Activated naive CD4-positive, alpha-beta T cell treated with anti-CD3 and anti-CD28 coated beads, Interleukin-2, amount 10 ng/mL, durations not matched to agents 7 days and 5 days (primary cell): Measurements from ENCODE around the gene SMAD6.

ENCODE experiments used
- CTCF ChIA-PET: fragments of 350-600 bp; sonication (Branson Sonifier 250); formaldehyde crosslinking; loops from one replicate; lab custom pipeline; 2021; ENCODE audit warnings: antibody characterized with exemption; lab: Charles Lee
- DNase-seq: peaks from one replicate; pipeline ENCODE4 v3.0.0-alpha.2; 2020
- H3K27ac Mint-ChIP-seq: one replicate; pipeline ENCODE4 v1.8.0; 2021; ENCODE audit warnings: mild to moderate bottlenecking, moderate library complexity, mixed read lengths
- H3K27me3 Mint-ChIP-seq: one replicate; pipeline ENCODE4 v1.8.0; 2021; ENCODE audit warnings: mild to moderate bottlenecking, mixed read lengths
- H3K36me3 Mint-ChIP-seq: one replicate; pipeline ENCODE4 v1.8.0; 2021; ENCODE audit warnings: mixed read lengths
- H3K4me1 Mint-ChIP-seq: one replicate; pipeline ENCODE4 v1.8.0; 2021; ENCODE audit warnings: mixed read lengths
- H3K4me3 Mint-ChIP-seq: one replicate; pipeline ENCODE4 v1.8.0; 2021; ENCODE audit warnings: mild to moderate bottlenecking, moderate library complexity, mixed read lengths
- H3K9me3 Mint-ChIP-seq: one replicate; pipeline ENCODE4 v1.8.0; 2021; ENCODE audit warnings: mixed read lengths

Gene SMAD6

GRCh38 chr15:66761726-66762595 is 59.9 kb downstream of the SMAD6 start:
- H3K36me3 Mint-ChIP-seq = no peaks in the 10 kb centered on the region
- peaks cover 78% of the 10 kb centered on the region for H3K27me3 Mint-ChIP-seq
- no peaks in the 10 kb centered on the region for H3K9me3 Mint-ChIP-seq
- H3K4me1 Mint-ChIP-seq = peaks cover 14% of the 10 kb centered on the region
- no peak for DNase-seq
- CTCF ChIA-PET = no interaction called here
- H3K27ac Mint-ChIP-seq = no peak overlapping the region
- no peak overlapping the region for H3K4me3 Mint-ChIP-seq

- Mint-ChIP-seq H3K4me3 (no peak overlapping the region), H3K9me3 (no peaks in the 10 kb centered on the region), H3K27ac (no peak overlapping the region), H3K4me1 (peaks cover 14% of the 10 kb centered on the region), H3K36me3 (no peaks in the 10 kb centered on the region), H3K27me3 (peaks cover 78% of the 10 kb centered on the region)
- CTCF ChIA-PET = no interaction called here
- no peak for DNase-seq
Observed at GRCh38 chr15:66763186-66764071, 61.4 kb downstream of the SMAD6 start.

GRCh38 chr15:66764072-66764786 is 62.2 kb downstream of the SMAD6 start:
- DNase-seq = no peak
- Mint-ChIP-seq H3K9me3 (no peaks in the 10 kb centered on the region), H3K4me1 (peaks cover 14% of the 10 kb centered on the region), H3K27me3 (peaks cover 84% of the 10 kb centered on the region), H3K27ac (no peak overlapping the region), H3K4me3 (no peak overlapping the region), H3K36me3 (no peaks in the 10 kb centered on the region)
- CTCF ChIA-PET = no interaction called here

GRCh38 chr15:66765478-66766281 is 63.6 kb downstream of the SMAD6 start:
- no peaks in the 10 kb centered on the region for H3K36me3 Mint-ChIP-seq
- CTCF ChIA-PET = no interaction called here
- no peak for DNase-seq
- H3K27ac Mint-ChIP-seq = no peak overlapping the region
- no peaks in the 10 kb centered on the region for H3K9me3 Mint-ChIP-seq
- no peak overlapping the region for H3K4me3 Mint-ChIP-seq
- H3K27me3 Mint-ChIP-seq = peaks cover 82% of the 10 kb centered on the region
- peaks cover 14% of the 10 kb centered on the region for H3K4me1 Mint-ChIP-seq

- CTCF ChIA-PET = no interaction called here
- H3K27ac Mint-ChIP-seq = no peak overlapping the region
- H3K27me3 Mint-ChIP-seq = peaks cover 80% of the 10 kb centered on the region
- DNase-seq = no peak
- H3K4me1 Mint-ChIP-seq = peaks cover 8% of the 10 kb centered on the region
- no peaks in the 10 kb centered on the region for H3K9me3 Mint-ChIP-seq
- H3K4me3 Mint-ChIP-seq = no peak overlapping the region
- no peaks in the 10 kb centered on the region for H3K36me3 Mint-ChIP-seq
Observed at GRCh38 chr15:66766282-66767230, 64.5 kb downstream of the SMAD6 start.

- CTCF ChIA-PET = no interaction called here
- H3K4me3 Mint-ChIP-seq = no peak overlapping the region
- H3K4me1 Mint-ChIP-seq = peaks cover 8% of the 10 kb centered on the region
- no peak for DNase-seq
- H3K9me3 Mint-ChIP-seq = no peaks in the 10 kb centered on the region
- no peak overlapping the region for H3K27ac Mint-ChIP-seq
- H3K27me3 Mint-ChIP-seq = peaks cover 73% of the 10 kb centered on the region
- no peaks in the 10 kb centered on the region for H3K36me3 Mint-ChIP-seq
Observed at GRCh38 chr15:66767240-66767659, 65.2 kb downstream of the SMAD6 start.

GRCh38 chr15:66768987-66769386 is 67.0 kb downstream of the SMAD6 start:
- Mint-ChIP-seq H3K27ac (no peak overlapping the region), H3K36me3 (no peaks in the 10 kb centered on the region), H3K4me3 (no peak overlapping the region), H3K9me3 (no peaks in the 10 kb centered on the region), H3K27me3 (peaks cover 56% of the 10 kb centered on the region), H3K4me1 (peaks cover 10% of the 10 kb centered on the region)
- CTCF ChIA-PET = interaction anchor here (0.5 to 1.2 kb wide), 2 partner anchors 150 to 1630 kb away, joined by 3 to 5 read pairs; no protein-coding TSS in a partner anchor
- DNase-seq = no peak

GRCh38 chr15:66770518-66771350 is 68.7 kb downstream of the SMAD6 start:
- Mint-ChIP-seq H3K9me3 (no peaks in the 10 kb centered on the region), H3K27ac (no peak overlapping the region), H3K4me1 (peaks cover 5% of the 10 kb centered on the region), H3K36me3 (no peaks in the 10 kb centered on the region), H3K27me3 (peaks cover 40% of the 10 kb centered on the region), H3K4me3 (no peak overlapping the region)
- DNase-seq = no peak
- CTCF ChIA-PET = interaction anchor here (1.9 to 2.1 kb wide), 2 partner anchors 151 to 165 kb away, joined by 7 read pairs; no protein-coding TSS in a partner anchor

GRCh38 chr15:66771351-66771650 is 69.3 kb downstream of the SMAD6 start:
- H3K27me3 Mint-ChIP-seq = peaks cover 34% of the 10 kb centered on the region
- H3K9me3 Mint-ChIP-seq = no peaks in the 10 kb centered on the region
- peaks cover 2% of the 10 kb centered on the region for H3K4me1 Mint-ChIP-seq
- H3K4me3 Mint-ChIP-seq = no peak overlapping the region
- DNase-seq = no peak
- CTCF ChIA-PET = interaction anchor here (1.9 to 2.1 kb wide), 2 partner anchors 152 to 165 kb away, joined by 7 read pairs; no protein-coding TSS in a partner anchor
- H3K27ac Mint-ChIP-seq = no peak overlapping the region
- H3K36me3 Mint-ChIP-seq = no peaks in the 10 kb centered on the region

- H3K36me3 Mint-ChIP-seq = no peaks in the 10 kb centered on the region
- no peaks in the 10 kb centered on the region for H3K9me3 Mint-ChIP-seq
- H3K27me3 Mint-ChIP-seq = peaks cover 25% of the 10 kb centered on the region
- peaks cover 2% of the 10 kb centered on the region for H3K4me1 Mint-ChIP-seq
- H3K27ac Mint-ChIP-seq = no peak overlapping the region
- DNase-seq = no peak
- no peak overlapping the region for H3K4me3 Mint-ChIP-seq
- CTCF ChIA-PET = interaction anchor here (1.1 to 2.5 kb wide), 9 partner anchors 76 to 169 kb away, joined by 3 to 14 read pairs (median 5); no protein-coding TSS in a partner anchor
Observed at GRCh38 chr15:66772604-66773128, 70.6 kb downstream of the SMAD6 start.

GRCh38 chr15:66773129-66773873 is 71.3 kb downstream of the SMAD6 start:
- H3K27ac Mint-ChIP-seq = no peak overlapping the region
- peaks cover 28% of the 10 kb centered on the region for H3K27me3 Mint-ChIP-seq
- CTCF ChIA-PET = interaction anchor here (1.0 to 2.5 kb wide), 7 partner anchors 47 to 170 kb away, joined by 3 to 14 read pairs (median 4); no protein-coding TSS in a partner anchor
- H3K9me3 Mint-ChIP-seq = no peaks in the 10 kb centered on the region
- DNase-seq = no peak
- H3K4me1 Mint-ChIP-seq = peaks cover 2% of the 10 kb centered on the region
- H3K36me3 Mint-ChIP-seq = no peaks in the 10 kb centered on the region
- no peak overlapping the region for H3K4me3 Mint-ChIP-seq
